Tibial nerve (tissue), 4 donors: ENCODE results near the gene TMEM132D. TPM values are rescaled to one million over a fixed set of nuclear protein-coding genes. Genes with fewer than 3 reads are reported as not detected.

Source experiments
- DNase-seq, 2 donors: peaks; one replicate each; pipeline ENCODE4 v3.0.0-alpha.2; 2019; ENCODE audit warnings: low spot score in 2 of 2
- H3K27ac ChIP-seq, 4 donors: fragments of 200-600 bp; sonication (generic) in 3 of 4; one replicate each; pipeline ENCODE4 v1.5.1; 2017 to 2019; ENCODE audit warnings: mild to moderate bottlenecking in 1 of 4
- H3K27me3 ChIP-seq, 2 donors: fragments of 200-600 bp; sonication (generic) in 1 of 2; one replicate each; pipeline versions ENCODE4 v1.5.1 to v1.6.0; 2017 to 2019
- H3K36me3 ChIP-seq, 3 donors: fragments of 200-600 bp; sonication (generic); one replicate each; pipeline ENCODE4 v1.5.1; 2018 to 2019
- H3K4me1 ChIP-seq, 4 donors: fragments of 200-600 bp; sonication (generic) in 3 of 4; one replicate each; pipeline ENCODE4 v1.5.1; 2017 to 2019
- H3K4me3 ChIP-seq, 4 donors: fragments of 200-600 bp; sonication (generic) in 3 of 4; one replicate each; pipeline ENCODE4 v1.5.1; 2017 to 2019; ENCODE audit warnings: mild to moderate bottlenecking in 1 of 4, moderate library complexity in 1 of 4
- H3K9me3 ChIP-seq, 4 donors: fragments of 200-600 bp; sonication (generic) in 3 of 4; one replicate each; pipeline ENCODE4 v1.5.1; 2017 to 2019
- CTCF ChIP-seq, 5 experiments: fragments of 200-600 bp in 3 of 5; fragments of 450-650 bp in 2 of 5; sonication (generic) in 3 of 5; IDR thresholded peaks; one replicate each; pipeline ENCODE4 v1.5.1; 2016 to 2019; ENCODE audit warnings: antibody characterized with exemption in 5 of 5, mild to moderate bottlenecking in 3 of 5, moderate library complexity in 2 of 5
- EP300 ChIP-seq, 2 donors: sonication (generic); formaldehyde crosslinking; IDR thresholded peaks; one replicate each; pipeline ENCODE4 v1.6.1; 2017; ENCODE audit warnings: antibody characterized with exemption in 2 of 2, mild to moderate bottlenecking in 1 of 2
- POLR2A ChIP-seq, 2 donors: fragments of 450-650 bp; IDR thresholded peaks; one replicate each; pipeline ENCODE4 v1.6.1; 2017; ENCODE audit warnings: antibody characterized with exemption in 2 of 2, mild to moderate bottlenecking in 2 of 2, moderate library complexity in 2 of 2
- WGBS, 2 donors: methylation state at CpG; one replicate each; pipeline ENCODE4 v1.1.5; 2018; 5-methylcytosine and 5-hydroxymethylcytosine counted together
- total RNA-seq, 4 donors: library from RNA; depleted of rRNA; stranded (reverse); fragments of >200 nt; gene quantifications; one replicate each; pipeline ENCODE4 v1.1.0, GENCODE V29; 2016

The TMEM132D gene
- total RNA-seq, 4 donors from 2014 or later, result under 0.01 to 0.21 TPM; not detected in 2

GRCh38 chr12:129564768-129565167, 339.1 kb downstream of the TMEM132D start:
- Histone ChIP-seq H3K27ac (no peak overlapping the region), H3K4me3 (no peak overlapping the region), H3K9me3 (peaks cover 0 to 16% (median 0%) of the 10 kb centered on the region in 4 donors), H3K36me3 (no peaks in the 10 kb centered on the region), H3K4me1 (no peaks in the 10 kb centered on the region), H3K27me3 (no peaks in the 10 kb centered on the region)
- DNase-seq, result no peak
- TF ChIP-seq CTCF (IDR thresholded peaks at IDR 0.05) (no peak), POLR2A (IDR thresholded peaks at IDR 0.05) (no peak), EP300 (IDR thresholded peaks at IDR 0.05) (no peak)
- 80 to 83% methylated on average over 2 of the region's 2 CpGs for WGBS, 2 donors

- peaks cover 0 to 23% (median 0%) of the 10 kb centered on the region in 4 donors for H3K9me3 ChIP-seq
- H3K4me3 ChIP-seq, result no peak overlapping the region
- H3K27ac ChIP-seq, result no peak overlapping the region
- no peaks in the 10 kb centered on the region for H3K27me3 ChIP-seq
- TF ChIP-seq CTCF (IDR thresholded peaks at IDR 0.05) (no peak), EP300 (IDR thresholded peaks at IDR 0.05) (no peak), POLR2A (IDR thresholded peaks at IDR 0.05) (no peak)
- H3K36me3 ChIP-seq, result no peaks in the 10 kb centered on the region
- no peak for DNase-seq
- no peaks in the 10 kb centered on the region for H3K4me1 ChIP-seq
- 83 to 85% methylated on average over 2 of the region's 2 CpGs for WGBS, 2 donors
These were observed 340.6 kb downstream of the TMEM132D start for GRCh38 chr12:129563266-129563665.

GRCh38 chr12:129561304-129561703, 342.5 kb downstream of the TMEM132D start:
- TF ChIP-seq EP300 (IDR thresholded peaks at IDR 0.05) (no peak), POLR2A (IDR thresholded peaks at IDR 0.05) (no peak), CTCF (IDR thresholded peaks at IDR 0.05) (no peak)
- WGBS, 2 donors, result 83 to 84% methylated on average over 2 of the region's 2 CpGs
- Histone ChIP-seq H3K27me3 (no peaks in the 10 kb centered on the region), H3K4me1 (no peaks in the 10 kb centered on the region), H3K9me3 (peaks cover 0 to 27% (median 0%) of the 10 kb centered on the region in 4 donors), H3K36me3 (no peaks in the 10 kb centered on the region), H3K27ac (no peak overlapping the region), H3K4me3 (no peak overlapping the region)
- DNase-seq, result no peak

GRCh38 chr12:129559776-129560175, 344.0 kb downstream of the TMEM132D start:
- 64 to 70% methylated on average over 4 of the region's 4 CpGs for WGBS, 2 donors
- Histone ChIP-seq H3K4me1 (no peaks in the 10 kb centered on the region), H3K27me3 (no peaks in the 10 kb centered on the region), H3K36me3 (no peaks in the 10 kb centered on the region), H3K9me3 (peaks cover 0 to 27% (median 0%) of the 10 kb centered on the region in 4 donors), H3K27ac (no peak overlapping the region), H3K4me3 (no peak overlapping the region)
- DNase-seq, result no peak
- TF ChIP-seq POLR2A (IDR thresholded peaks at IDR 0.05) (no peak), EP300 (IDR thresholded peaks at IDR 0.05) (no peak), CTCF (IDR thresholded peaks at IDR 0.05) (no peak)

- TF ChIP-seq EP300 (IDR thresholded peaks at IDR 0.05) (no peak), CTCF (IDR thresholded peaks at IDR 0.05) (no peak), POLR2A (IDR thresholded peaks at IDR 0.05) (no peak)
- WGBS, 2 donors, result 64 to 72% methylated on average over 2 of the region's 2 CpGs
These were observed 345.8 kb downstream of the TMEM132D start for GRCh38 chr12:129558036-129558435.

More at GRCh38 chr12:129558036-129558435, 345.8 kb downstream of the TMEM132D start:
- H3K27me3 ChIP-seq, result no peaks in the 10 kb centered on the region
- no peak overlapping the region for H3K27ac ChIP-seq
- no peaks in the 10 kb centered on the region for H3K36me3 ChIP-seq
- peaks cover 0 to 30% (median 0%) of the 10 kb centered on the region in 4 donors for H3K9me3 ChIP-seq
- H3K4me1 ChIP-seq, result no peaks in the 10 kb centered on the region
- no peak overlapping the region for H3K4me3 ChIP-seq
- DNase-seq, result no peak
